ENCODE data around the gene LRRK2.

DNA sequence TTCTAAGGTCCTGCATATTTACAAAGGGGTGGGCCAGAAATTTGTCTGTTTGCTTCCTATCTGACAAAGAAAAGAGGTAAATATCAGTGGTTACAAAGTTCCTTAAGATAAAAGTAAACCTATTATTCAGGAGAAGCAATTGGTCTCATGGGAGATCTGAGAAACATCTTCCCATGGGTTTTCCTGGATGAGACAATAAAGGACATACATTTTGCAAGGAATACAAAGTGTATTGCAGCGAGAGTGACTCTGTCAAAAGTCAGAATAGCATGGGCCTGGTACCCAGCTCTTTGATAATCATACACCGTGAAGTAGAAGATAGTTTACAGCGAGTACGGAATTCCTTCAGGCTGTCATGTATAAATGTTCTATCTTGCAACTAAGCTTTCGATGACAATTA lies 14.2 kb downstream of the LRRK2 start:
- TF ChIP-seq GATA3 (IDR thresholded peaks at IDR 0.05; ENCODE audit: low read depth, low read length) (no peak), GATA2 (IDR thresholded peaks at IDR 0.05; ENCODE audit: low read depth, low read length) (no peak)

Measured in SH-SY5Y (cell line).